ENCODE results near the gene CAPN5.

DNA sequence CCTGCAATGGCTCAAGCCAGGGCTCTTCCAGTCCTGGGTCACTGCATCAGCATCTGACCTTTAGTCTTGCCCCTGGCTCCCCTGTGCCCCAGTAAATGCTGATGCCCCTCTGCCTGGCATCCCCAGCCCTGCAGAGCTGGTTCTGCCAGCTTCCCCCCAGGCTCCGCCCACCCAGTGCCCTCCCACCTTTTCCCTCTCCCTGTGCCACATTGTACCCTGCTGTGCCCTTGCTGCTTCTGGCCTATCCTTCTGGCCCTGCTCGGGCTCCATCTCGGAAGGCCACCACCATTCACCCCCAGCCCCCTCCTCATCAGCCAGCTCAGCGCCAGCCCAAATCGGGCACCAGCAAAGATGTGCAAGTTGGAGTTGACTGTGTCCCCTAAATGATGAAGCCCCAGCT lies 7.4 kb downstream of the CAPN5 start:
- TF ChIP-seq, protein P1, sequence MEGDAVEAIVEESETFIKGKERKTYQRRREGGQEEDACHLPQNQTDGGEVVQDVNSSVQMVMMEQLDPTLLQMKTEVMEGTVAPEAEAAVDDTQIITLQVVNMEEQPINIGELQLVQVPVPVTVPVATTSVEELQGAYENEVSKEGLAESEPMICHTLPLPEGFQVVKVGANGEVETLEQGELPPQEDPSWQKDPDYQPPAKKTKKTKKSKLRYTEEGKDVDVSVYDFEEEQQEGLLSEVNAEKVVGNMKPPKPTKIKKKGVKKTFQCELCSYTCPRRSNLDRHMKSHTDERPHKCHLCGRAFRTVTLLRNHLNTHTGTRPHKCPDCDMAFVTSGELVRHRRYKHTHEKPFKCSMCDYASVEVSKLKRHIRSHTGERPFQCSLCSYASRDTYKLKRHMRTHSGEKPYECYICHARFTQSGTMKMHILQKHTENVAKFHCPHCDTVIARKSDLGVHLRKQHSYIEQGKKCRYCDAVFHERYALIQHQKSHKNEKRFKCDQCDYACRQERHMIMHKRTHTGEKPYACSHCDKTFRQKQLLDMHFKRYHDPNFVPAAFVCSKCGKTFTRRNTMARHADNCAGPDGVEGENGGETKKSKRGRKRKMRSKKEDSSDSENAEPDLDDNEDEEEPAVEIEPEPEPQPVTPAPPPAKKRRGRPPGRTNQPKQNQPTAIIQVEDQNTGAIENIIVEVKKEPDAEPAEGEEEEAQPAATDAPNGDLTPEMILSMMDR (IDR thresholded peaks at IDR 0.05 in 2 of 3, conservative IDR thresholded peaks at IDR 0.05 in 1 of 3; ENCODE audit: control insufficient read depth in 2 of 3, extremely low read depth in 1 of 3, insufficient read depth in 1 of 3, low read depth in 3 of 3, low read length in 3 of 3) = no peak
- TF ChIP-seq EP300 (IDR thresholded peaks at IDR 0.05; ENCODE audit: borderline replicate concordance in 1 of 2, control insufficient read depth in 1 of 2, low read depth in 2 of 2, low read length in 2 of 2) = no peak
- no peak for TF ChIP-seq HCFC1 (IDR thresholded peaks at IDR 0.05; ENCODE audit: low read length)
- TF ChIP-seq CHD2 (IDR thresholded peaks at IDR 0.05; ENCODE audit: borderline replicate concordance, low read depth, low read length) = no peak
- no peak for TF ChIP-seq LARP7 (IDR thresholded peaks at IDR 0.05)
- no peak for TF ChIP-seq POLR2A (IDR thresholded peaks at IDR 0.05; ENCODE audit: low read depth, low read length)
